Bronchial epithelial cell (primary cell): ENCODE results near the gene MYRIP. TPM values are rescaled to one million over a fixed set of nuclear protein-coding genes. Genes with fewer than 3 reads are reported as not detected.

Experiments used
- DNase-seq: peaks from one replicate; pipeline ENCODE4 v3.0.0-alpha.2; 2010; ENCODE audit warnings: low read depth
- FAIRE-seq: peaks from 2 replicates; lab custom pipeline; 2011; peaks lifted over from hg19 to GRCh38; lab: Jason Lieb, UNC
- H3K27me3 ChIP-seq: 2 replicates; pipeline ENCODE4 v1.5.1; 2011; ENCODE audit warnings: low read length; ENCODE audit not compliant: control insufficient read depth, insufficient read depth
- H3K36me3 ChIP-seq: 2 replicates; pipeline ENCODE4 v1.5.1; 2011; ENCODE audit warnings: low read length; ENCODE audit not compliant: control insufficient read depth, insufficient read depth
- H3K4me3 ChIP-seq: 2 replicates; pipeline ENCODE4 v1.5.1; 2011; ENCODE audit warnings: mild to moderate bottlenecking, low read depth, low read length, control low read depth
- total RNA-seq: library from RNA; depleted of rRNA; stranded (reverse); fragments of >200 nt; gene quantifications from 2 replicates; pipeline ENCODE4 v1.2.1, GENCODE V29; 2014
- TF ChIP-seq, protein P1 (sequence below): IDR thresholded peaks from 2 replicates; pipeline ENCODE4 v1.5.1; 2011; ENCODE audit warnings: mild to moderate bottlenecking, moderate library complexity, low read length, control low read depth, inconsistent platforms; ENCODE audit not compliant: insufficient read depth, severe bottlenecking

The MYRIP gene
- total RNA-seq, 1 donor from 2014 or later: not detected

DNA sequence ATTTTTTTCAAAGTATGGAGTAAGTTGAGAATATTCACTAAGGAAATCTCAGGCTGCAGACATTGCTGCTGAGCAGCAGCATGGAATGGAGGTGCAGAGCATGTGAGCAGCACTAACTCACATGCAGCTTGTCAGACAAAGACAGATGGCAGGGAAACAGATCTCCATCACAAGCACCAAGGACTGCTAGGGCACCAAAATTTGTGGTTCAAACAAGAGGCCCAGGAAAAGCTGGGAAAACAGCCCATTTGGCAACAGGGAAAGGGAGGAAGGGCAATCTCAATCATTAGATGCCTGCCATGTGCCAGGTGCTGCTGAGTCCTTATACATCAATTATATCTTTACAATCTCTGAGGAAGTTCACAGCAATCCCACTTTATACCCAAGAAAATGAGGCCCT, 452.9 kb downstream of the MYRIP start:
- TF ChIP-seq, protein P1, sequence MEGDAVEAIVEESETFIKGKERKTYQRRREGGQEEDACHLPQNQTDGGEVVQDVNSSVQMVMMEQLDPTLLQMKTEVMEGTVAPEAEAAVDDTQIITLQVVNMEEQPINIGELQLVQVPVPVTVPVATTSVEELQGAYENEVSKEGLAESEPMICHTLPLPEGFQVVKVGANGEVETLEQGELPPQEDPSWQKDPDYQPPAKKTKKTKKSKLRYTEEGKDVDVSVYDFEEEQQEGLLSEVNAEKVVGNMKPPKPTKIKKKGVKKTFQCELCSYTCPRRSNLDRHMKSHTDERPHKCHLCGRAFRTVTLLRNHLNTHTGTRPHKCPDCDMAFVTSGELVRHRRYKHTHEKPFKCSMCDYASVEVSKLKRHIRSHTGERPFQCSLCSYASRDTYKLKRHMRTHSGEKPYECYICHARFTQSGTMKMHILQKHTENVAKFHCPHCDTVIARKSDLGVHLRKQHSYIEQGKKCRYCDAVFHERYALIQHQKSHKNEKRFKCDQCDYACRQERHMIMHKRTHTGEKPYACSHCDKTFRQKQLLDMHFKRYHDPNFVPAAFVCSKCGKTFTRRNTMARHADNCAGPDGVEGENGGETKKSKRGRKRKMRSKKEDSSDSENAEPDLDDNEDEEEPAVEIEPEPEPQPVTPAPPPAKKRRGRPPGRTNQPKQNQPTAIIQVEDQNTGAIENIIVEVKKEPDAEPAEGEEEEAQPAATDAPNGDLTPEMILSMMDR: no peak
- no peaks in the 10 kb centered on the region for H3K36me3 ChIP-seq
- DNase-seq (no peak), FAIRE-seq (no peak)
- H3K27me3 ChIP-seq: no peaks in the 10 kb centered on the region
- H3K4me3 ChIP-seq: no peak overlapping the region

DNA sequence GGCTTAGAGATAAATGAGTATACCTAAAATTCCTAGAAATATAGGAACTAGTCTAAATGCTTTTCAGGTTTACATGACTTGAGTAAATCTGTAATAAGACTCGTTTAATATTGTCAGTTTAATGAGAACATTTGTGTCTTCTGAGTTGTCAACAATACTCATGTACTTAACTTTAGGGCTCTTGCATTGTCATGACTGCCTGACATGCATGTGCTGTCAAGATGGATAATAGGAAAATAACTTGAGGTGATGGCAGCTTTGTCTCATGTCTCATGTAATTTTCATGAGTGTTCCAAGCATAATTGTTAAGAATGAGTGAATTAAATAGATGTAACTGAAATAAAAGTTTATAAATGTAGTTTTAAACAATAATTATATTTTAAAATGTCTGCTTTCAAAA, 455.0 kb downstream of the MYRIP start:
- Histone ChIP-seq H3K36me3 (no peaks in the 10 kb centered on the region), H3K4me3 (no peak overlapping the region), H3K27me3 (no peaks in the 10 kb centered on the region)
- no peak for FAIRE-seq
- no peak for DNase-seq
- TF ChIP-seq, protein P1: no peak

GRCh38 chr3:40265181-40265580, 455.8 kb downstream of the MYRIP start:
- TF ChIP-seq, protein P1: no peak
- Histone ChIP-seq H3K36me3 (no peaks in the 10 kb centered on the region), H3K27me3 (no peaks in the 10 kb centered on the region), H3K4me3 (no peak overlapping the region)
- FAIRE-seq: no peak
- DNase-seq: no peak

DNA sequence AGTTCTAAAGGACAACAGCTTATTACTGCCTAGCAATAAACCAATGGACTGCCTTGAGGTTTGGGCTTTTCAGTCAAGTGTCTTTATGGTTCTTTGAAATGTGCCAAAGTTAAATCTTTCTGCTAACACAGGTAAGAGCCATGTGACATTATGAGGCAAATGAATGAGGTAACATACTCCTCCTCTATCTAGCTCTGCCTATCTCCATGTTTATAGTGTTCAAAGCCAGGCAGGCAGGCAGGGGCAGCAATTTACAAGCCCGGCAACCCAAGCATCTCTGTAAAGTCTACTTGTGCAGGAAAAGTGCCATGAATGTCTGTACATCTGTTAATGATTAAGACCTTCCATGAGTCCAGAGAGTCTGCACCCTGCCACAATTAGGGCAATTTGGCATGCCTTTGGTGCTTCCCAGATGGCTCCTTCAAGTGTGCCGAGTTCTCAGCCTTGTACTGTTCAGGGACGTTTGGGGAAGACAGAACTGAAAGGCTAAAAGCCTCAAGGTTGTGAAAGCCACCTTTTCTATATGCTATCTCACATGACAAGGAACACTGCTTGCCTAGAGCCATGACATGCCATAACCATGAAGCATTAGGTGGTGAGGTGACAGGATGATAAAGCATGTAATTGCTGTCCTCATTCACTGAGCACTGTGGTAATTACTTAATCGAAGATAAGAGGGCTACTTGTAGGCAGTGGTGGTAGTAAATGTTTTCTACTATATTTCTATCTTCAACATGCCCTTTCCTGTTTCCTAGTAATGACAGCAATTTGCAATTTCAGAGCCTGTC, 458.7 kb downstream of the MYRIP start:
- H3K36me3 ChIP-seq: no peaks in the 10 kb centered on the region
- DNase-seq: peak; percentile 18
- FAIRE-seq: no peak
- H3K4me3 ChIP-seq: no peak overlapping the region
- TF ChIP-seq, protein P1: no peak
- no peaks in the 10 kb centered on the region for H3K27me3 ChIP-seq

DNA sequence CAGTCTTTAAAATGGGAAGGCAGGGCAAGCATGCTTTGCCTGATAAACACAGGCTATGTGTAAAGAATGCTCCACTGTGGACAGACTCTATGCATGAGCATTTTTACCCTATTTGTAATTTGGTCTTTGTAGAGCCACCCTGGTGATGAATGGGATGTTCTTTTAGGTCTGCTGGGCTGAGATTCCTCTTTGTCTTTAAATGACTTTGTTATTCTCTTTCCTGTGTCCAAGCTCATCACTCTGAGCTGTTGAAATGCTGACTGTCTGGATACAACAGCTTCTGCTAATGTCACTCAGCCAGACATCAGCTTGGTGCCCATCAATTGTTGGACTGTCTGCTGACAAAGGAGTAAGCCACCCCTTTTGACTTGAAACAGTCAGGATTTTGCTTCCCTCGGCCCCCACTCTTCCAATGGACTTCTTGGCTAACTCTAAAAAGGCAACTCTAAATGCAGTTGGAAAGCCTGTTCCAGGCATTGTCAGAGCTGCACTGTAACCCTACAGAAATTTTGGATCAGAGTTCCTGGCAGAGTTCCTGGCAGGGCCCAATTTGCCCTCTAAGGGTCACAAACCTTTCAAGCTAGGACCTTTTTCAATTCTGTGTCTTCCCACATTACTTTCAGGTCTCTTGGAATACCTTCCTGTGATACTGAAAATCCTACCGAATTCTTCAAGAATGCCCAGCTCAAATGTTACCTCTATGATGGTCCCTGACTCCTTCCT, 459.6 kb downstream of the MYRIP start:
- TF ChIP-seq, protein P1: no peak
- Histone ChIP-seq H3K36me3 (no peaks in the 10 kb centered on the region), H3K4me3 (no peak overlapping the region), H3K27me3 (no peaks in the 10 kb centered on the region)
- DNase-seq: no peak
- FAIRE-seq: peak; percentile 18
